ENCODE data around the gene RAB37. TPM values are rescaled to one million over a fixed set of nuclear protein-coding genes. Genes with fewer than 3 reads are reported as not detected.

Gene RAB37
- total and polyA plus RNA-seq, 2 of the 8 experiments (the other 6 are each of a cell fraction or from before 2014, with no cell fraction given), result 5.5 to 6.1 TPM

GRCh38 chr17:74713171-74713755 lies 23.8 kb upstream of the RAB37 start:
- H4K5ac ChIP-seq (ENCODE audit: insufficient read length, low read depth, low read length), result no peak overlapping the region
- no peaks in the 10 kb centered on the region for H4K20me1 ChIP-seq (replicated peaks in 1 of 2; ENCODE audit: control insufficient read depth in 1 of 2, insufficient read depth in 2 of 2, low read length in 2 of 2)
- H3K23me2 ChIP-seq (ENCODE audit: low read depth, low read length), result no peaks in the 10 kb centered on the region
- H3K27ac ChIP-seq (ENCODE audit: low read depth, low read length), result no peak overlapping the region
- no peaks in the 10 kb centered on the region for H3K79me2 ChIP-seq (ENCODE audit: control insufficient read depth in 1 of 2, insufficient read depth in 2 of 2, low read length in 2 of 2)
- no peak overlapping the region for H3K4me2 ChIP-seq (ENCODE audit: insufficient read depth in 1 of 2, low read depth in 2 of 2, low read length in 2 of 2)
- no peak overlapping the region for H4K8ac ChIP-seq (ENCODE audit: extremely low read depth, insufficient read depth, low read length)
- no peak for FAIRE-seq
- no peak overlapping the region for H3K18ac ChIP-seq (ENCODE audit: extremely low read depth, low read length)
- no peak overlapping the region for H2BK20ac ChIP-seq (ENCODE audit: low read length)
- no peaks in the 10 kb centered on the region for H3K4me1 ChIP-seq (replicated peaks in 1 of 4; ENCODE audit: control insufficient read depth in 3 of 4, insufficient read depth in 4 of 4, low read length in 3 of 4)
- no peak overlapping the region for H2BK15ac ChIP-seq (ENCODE audit: low read length)
- no peaks in the 10 kb centered on the region for H3K36me3 ChIP-seq (ENCODE audit: control insufficient read depth in 2 of 4, insufficient read depth in 4 of 4, low read length in 3 of 4)
- H4K91ac ChIP-seq (replicated peaks; ENCODE audit: insufficient read length, low read length), result no peak overlapping the region
- no peak overlapping the region for H2BK120ac ChIP-seq (replicated peaks; ENCODE audit: low read depth, low read length)
- no peak overlapping the region for H2AK5ac ChIP-seq (ENCODE audit: low read depth, low read length)
- H3K79me1 ChIP-seq (ENCODE audit: low read depth, low read length), result no peaks in the 10 kb centered on the region
- H3K56ac ChIP-seq (replicated peaks; ENCODE audit: insufficient read length, low read depth, low read length), result no peak overlapping the region
- no peak overlapping the region for H2AFZ ChIP-seq (ENCODE audit: low read length)
- no peak overlapping the region for H2BK5ac ChIP-seq (ENCODE audit: low read depth, low read length)
- no peaks in the 10 kb centered on the region; a peak in 1 of 7 replicates for H3K27me3 ChIP-seq (replicated peaks in 1 of 4; ENCODE audit: control insufficient read depth in 3 of 4, extremely low read depth in 1 of 4, insufficient read depth in 3 of 4, low read length in 3 of 4)
- ChIA-PET POLR2A (ENCODE audit: partially characterized antibody) (no interaction called here), CTCF (ENCODE audit: partially characterized antibody) (interaction anchor here (0.6 to 1.6 kb wide), 7 partner anchors 18 to 62 kb away, joined by 3 to 5 read pairs (median 3); partner anchors contain the start of gene RAB37)
- no peak overlapping the region for H3K4me3 ChIP-seq (ENCODE audit: extremely low read depth in 1 of 4, insufficient read depth in 2 of 4, low read depth in 3 of 4, low read length in 4 of 4)
- no peak for DNase-seq (ENCODE audit: low read depth in 1 of 2, low spot score in 2 of 2)
- no peaks in the 10 kb centered on the region for H3K9me3 ChIP-seq (ENCODE audit: insufficient read depth in 2 of 2, low read depth in 1 of 2, low read length in 1 of 2)
- no peak overlapping the region for H3K9ac ChIP-seq (replicated peaks in 1 of 4; ENCODE audit: extremely low read depth in 1 of 4, low read depth in 3 of 4, low read length in 3 of 4)
- WGBS, 2 experiments (ENCODE audit: extremely low coverage in 1 of 2, insufficient coverage in 1 of 2, insufficient read length in 1 of 2, insufficient replicate concordance in 2 of 2, low coverage in 1 of 2, low lambda C conversion rate in 2 of 2, missing lambda C conversion rate in 1 of 2), result 90% methylated on average over 10 of the region's 12 CpGs; no CpG with 5 or more reads in 1 of the 2 experiments
- no peak overlapping the region for H3K14ac ChIP-seq (ENCODE audit: insufficient read length)
- no peak overlapping the region for H3K23ac ChIP-seq (ENCODE audit: insufficient read length)
- H2BK12ac ChIP-seq (ENCODE audit: low read depth, low read length), result no peak overlapping the region
- no peak overlapping the region for H3K4ac ChIP-seq (replicated peaks; ENCODE audit: insufficient read length, low read depth, low read length)
- TF ChIP-seq CTCF (IDR thresholded peaks at IDR 0.05; ENCODE audit: control extremely low read depth in 1 of 3, insufficient read depth in 1 of 3, low read depth in 1 of 3, low read length in 3 of 3), result no peak
- TF ChIP-seq RXRA (IDR thresholded peaks at IDR 0.05; ENCODE audit: insufficient read depth, low read depth, low read length), result no peak
- no peak for TF ChIP-seq KDM1A (IDR thresholded peaks at IDR 0.05; ENCODE audit: borderline replicate concordance, low read length)
- no peak for TF ChIP-seq GTF2F1 (IDR thresholded peaks at IDR 0.05; ENCODE audit: borderline replicate concordance, low read depth, low read length)
- no peak for TF ChIP-seq YY1 (IDR thresholded peaks at IDR 0.05; ENCODE audit: low read depth, low read length)
- TF ChIP-seq CHD1 (IDR thresholded peaks at IDR 0.05; ENCODE audit: low read depth, low read length), result no peak
- TF ChIP-seq BACH1 (IDR thresholded peaks at IDR 0.05; ENCODE audit: low read length), result no peak
- TF ChIP-seq FOSL1 (IDR thresholded peaks at IDR 0.05; ENCODE audit: insufficient read depth, low read depth, low read length), result no peak
- TF ChIP-seq E2F6 (IDR thresholded peaks at IDR 0.05), result no peak

All from H1 (cell line).